Activated CD4-positive, alpha-beta memory T cell treated with anti-CD3 and anti-CD28 coated beads for 36 hours (primary cell): Measurements from ENCODE around the gene NEDD4L. TPM values are rescaled to one million over a fixed set of nuclear protein-coding genes. Genes with fewer than 3 reads are reported as not detected.

Experiments used
- CTCF ChIA-PET: fragments of 350-600 bp; sonication (Branson Sonifier 250); formaldehyde crosslinking; loops from one replicate; lab custom pipeline; 2021; ENCODE audit warnings: antibody characterized with exemption, inconsistent platforms; lab: Charles Lee
- POLR2A ChIA-PET: fragments of 350-600 bp; sonication (Branson Sonifier 250); formaldehyde crosslinking; loops from one replicate; lab custom pipeline; 2021; ENCODE audit warnings: antibody characterized with exemption; lab: Charles Lee
- DNase-seq: peaks from one replicate; pipeline ENCODE4 v3.0.0-alpha.2; 2020
- H3K27ac Mint-ChIP-seq: one replicate; pipeline ENCODE4 v1.8.0; 2021; ENCODE audit warnings: mixed read lengths
- H3K27me3 Mint-ChIP-seq: one replicate; pipeline ENCODE4 v1.8.0; 2021; ENCODE audit warnings: mixed read lengths
- H3K36me3 Mint-ChIP-seq: one replicate; pipeline ENCODE4 v1.8.0; 2021; ENCODE audit warnings: mixed read lengths
- H3K4me1 Mint-ChIP-seq: one replicate; pipeline ENCODE4 v1.8.0; 2021; ENCODE audit warnings: low read depth, mixed read lengths
- H3K4me3 Mint-ChIP-seq: one replicate; pipeline ENCODE4 v1.8.0; 2021; ENCODE audit warnings: mild to moderate bottlenecking, mixed read lengths
- H3K9me3 Mint-ChIP-seq: one replicate; pipeline ENCODE4 v1.8.0; 2021; ENCODE audit warnings: mixed read lengths
- intact Hi-C: fragments of 100-400 bp; cut with micrococcal nuclease; formaldehyde crosslinking; loops from one replicate; pipeline ENCODE4 v1.15.1; 2023
- total RNA-seq, 2 experiments: library from RNA; stranded (reverse); gene quantifications; one replicate each; pipeline ENCODE4 v1.2.3, GENCODE V29; 2021

Gene NEDD4L
- total RNA-seq, 2 experiments from 2014 or later = 3.4 to 3.8 TPM

- Mint-ChIP-seq H3K36me3 (no peaks in the 10 kb centered on the region), H3K4me1 (no peaks in the 10 kb centered on the region), H3K4me3 (no peak overlapping the region), H3K9me3 (no peaks in the 10 kb centered on the region), H3K27me3 (peaks cover 2% of the 10 kb centered on the region), H3K27ac (no peak overlapping the region)
- ChIA-PET CTCF (interaction anchor here (0.9 to 2.2 kb wide), 14 partner anchors 10 to 582 kb away, joined by 3 to 24 read pairs (median 5); no protein-coding TSS in a partner anchor), POLR2A (no interaction called here)
- intact Hi-C loops = loop anchor here (2.0 to 5.0 kb wide), 2 partner anchors 45 to 299 kb away; no protein-coding TSS in a partner anchor
- DNase-seq = no peak
Observed at GRCh38 chr18:58181988-58182387, 138.0 kb downstream of the NEDD4L start.

DNA sequence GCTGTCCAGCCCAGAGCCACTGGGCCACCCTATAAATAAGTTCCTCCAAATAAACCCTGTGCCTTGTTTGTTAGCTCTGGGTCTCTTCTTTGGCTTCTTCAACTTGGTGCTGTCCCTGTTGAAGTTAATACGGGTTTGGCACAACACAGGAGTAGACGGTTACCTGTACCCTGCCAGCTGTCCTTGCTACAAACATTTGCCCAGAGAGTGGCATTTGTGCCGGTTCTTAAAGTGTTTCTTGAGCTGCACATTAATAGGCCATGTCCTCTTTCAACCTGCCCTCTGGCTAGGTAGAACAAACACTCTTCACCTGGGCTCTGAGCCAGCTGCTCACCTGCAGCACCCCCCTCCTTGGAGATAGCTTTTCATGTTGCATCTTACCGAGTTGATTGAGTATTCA is 139.2 kb downstream of the NEDD4L start:
- no peak overlapping the region for H3K27ac Mint-ChIP-seq
- no peaks in the 10 kb centered on the region for H3K4me1 Mint-ChIP-seq
- DNase-seq = no peak
- intact Hi-C loops = loop anchor here (5.0 kb wide), 1 partner anchor 46 kb away; no protein-coding TSS in a partner anchor
- H3K36me3 Mint-ChIP-seq = no peaks in the 10 kb centered on the region
- CTCF ChIA-PET = interaction anchor here (0.7 kb wide), 1 partner anchor 302 kb away, joined by 3 read pairs; no protein-coding TSS in a partner anchor
- POLR2A ChIA-PET = no interaction called here
- H3K4me3 Mint-ChIP-seq = no peak overlapping the region
- peaks cover 2% of the 10 kb centered on the region for H3K27me3 Mint-ChIP-seq
- H3K9me3 Mint-ChIP-seq = no peaks in the 10 kb centered on the region

DNA sequence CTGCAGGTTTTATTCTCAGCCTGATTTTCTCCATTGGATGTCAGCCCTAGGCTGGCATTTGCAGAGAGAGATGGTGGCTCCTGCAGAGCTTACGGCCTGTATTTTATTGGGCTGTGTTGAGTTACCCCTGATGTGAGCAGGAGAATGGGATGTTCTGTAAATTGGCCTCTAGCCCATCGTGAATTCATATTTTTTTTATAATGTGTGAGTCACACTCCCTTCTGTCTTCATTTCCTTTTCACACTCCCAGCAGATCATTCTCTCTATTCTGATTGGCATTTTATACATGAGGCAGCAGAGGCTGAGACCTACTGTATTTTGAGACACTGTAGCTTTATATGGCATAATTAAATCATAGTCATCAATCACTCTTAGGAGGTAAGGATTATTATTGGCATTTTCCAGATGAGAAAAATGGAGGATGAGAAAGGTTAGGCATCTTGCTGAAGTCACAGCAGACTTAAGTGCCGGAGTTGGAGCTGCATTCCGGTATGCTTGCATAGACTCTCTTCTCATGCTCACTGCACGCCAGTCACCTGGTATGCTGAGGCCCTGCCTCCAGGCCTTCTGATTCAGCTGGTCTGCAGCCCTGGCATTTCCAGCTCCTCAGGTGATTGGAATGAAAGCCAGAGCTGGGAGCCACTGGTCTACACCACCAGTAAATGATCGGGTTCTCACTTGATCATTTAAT is 142.4 kb downstream of the NEDD4L start:
- H3K27ac Mint-ChIP-seq = no peak overlapping the region
- intact Hi-C loops = no loop called here
- no peaks in the 10 kb centered on the region for H3K9me3 Mint-ChIP-seq
- H3K36me3 Mint-ChIP-seq = no peaks in the 10 kb centered on the region
- H3K4me3 Mint-ChIP-seq = no peak overlapping the region
- POLR2A ChIA-PET = no interaction called here
- DNase-seq = no peak
- CTCF ChIA-PET = no interaction called here
- H3K27me3 Mint-ChIP-seq = peaks cover 3% of the 10 kb centered on the region
- no peaks in the 10 kb centered on the region for H3K4me1 Mint-ChIP-seq

DNA sequence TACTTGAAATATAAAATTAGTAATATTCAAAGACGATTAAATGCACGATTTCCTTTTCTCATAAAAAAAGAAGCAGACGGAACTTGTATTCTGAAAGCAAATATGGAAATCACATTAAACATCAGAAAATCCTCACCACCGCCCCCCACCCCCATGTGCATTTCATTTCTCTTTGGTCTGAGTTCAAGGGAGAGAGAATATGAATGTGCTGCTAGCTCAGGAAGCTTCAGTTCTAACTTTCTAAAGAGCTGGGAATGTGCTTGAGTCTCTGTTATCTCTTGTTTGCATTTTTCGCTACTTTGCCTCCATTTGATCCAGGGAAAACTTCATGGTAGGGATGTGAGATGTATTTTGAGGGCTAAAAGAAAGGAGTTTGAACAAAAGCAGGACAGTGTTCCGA is 143.6 kb downstream of the NEDD4L start:
- no peak overlapping the region for H3K4me3 Mint-ChIP-seq
- no peak for DNase-seq
- CTCF ChIA-PET = no interaction called here
- no peak overlapping the region for H3K27ac Mint-ChIP-seq
- intact Hi-C loops = no loop called here
- no peaks in the 10 kb centered on the region for H3K9me3 Mint-ChIP-seq
- H3K36me3 Mint-ChIP-seq = no peaks in the 10 kb centered on the region
- H3K4me1 Mint-ChIP-seq = no peaks in the 10 kb centered on the region
- POLR2A ChIA-PET = no interaction called here
- H3K27me3 Mint-ChIP-seq = peaks cover 3% of the 10 kb centered on the region

GRCh38 chr18:58188996-58189395 is 145.0 kb downstream of the NEDD4L start:
- DNase-seq = no peak
- H3K4me3 Mint-ChIP-seq = no peak overlapping the region
- no peaks in the 10 kb centered on the region for H3K36me3 Mint-ChIP-seq
- H3K4me1 Mint-ChIP-seq = no peaks in the 10 kb centered on the region
- ChIA-PET POLR2A (no interaction called here), CTCF (interaction anchor here (1.4 kb wide), 1 partner anchor 9 kb away, joined by 3 read pairs; no protein-coding TSS in a partner anchor)
- H3K27me3 Mint-ChIP-seq = peaks cover 5% of the 10 kb centered on the region
- intact Hi-C loops = no loop called here
- no peaks in the 10 kb centered on the region for H3K9me3 Mint-ChIP-seq
- no peak overlapping the region for H3K27ac Mint-ChIP-seq

- no peaks in the 10 kb centered on the region for H3K36me3 Mint-ChIP-seq
- no peaks in the 10 kb centered on the region for H3K9me3 Mint-ChIP-seq
- H3K4me1 Mint-ChIP-seq = peaks cover 15% of the 10 kb centered on the region
- POLR2A ChIA-PET = no interaction called here
- CTCF ChIA-PET = interaction anchor here (1.1 to 4.0 kb wide), 3 partner anchors 10 to 131 kb away, joined by 4 to 24 read pairs (median 4); no protein-coding TSS in a partner anchor
- no peak overlapping the region for H3K4me3 Mint-ChIP-seq
- no peak for DNase-seq
- H3K27ac Mint-ChIP-seq = no peak overlapping the region
- peaks cover 10% of the 10 kb centered on the region for H3K27me3 Mint-ChIP-seq
- intact Hi-C loops = no loop called here
Observed at GRCh38 chr18:58190842-58191530, 147.0 kb downstream of the NEDD4L start.

GRCh38 chr18:58191626-58192025 is 147.6 kb downstream of the NEDD4L start:
- intact Hi-C loops = no loop called here
- Mint-ChIP-seq H3K4me3 (no peak overlapping the region), H3K9me3 (no peaks in the 10 kb centered on the region)

GRCh38 chr18:58192519-58192918 is 148.5 kb downstream of the NEDD4L start:
- no peak for DNase-seq
- intact Hi-C loops = no loop called here
- Mint-ChIP-seq H3K9me3 (no peaks in the 10 kb centered on the region), H3K36me3 (no peaks in the 10 kb centered on the region), H3K27ac (no peak overlapping the region), H3K27me3 (peaks cover 17% of the 10 kb centered on the region), H3K4me1 (peaks cover 21% of the 10 kb centered on the region), H3K4me3 (no peak overlapping the region)
- POLR2A ChIA-PET = no interaction called here
- CTCF ChIA-PET = interaction anchor here (0.7 to 4.0 kb wide), 4 partner anchors 12 to 129 kb away, joined by 3 to 24 read pairs (median 4); no protein-coding TSS in a partner anchor

More at GRCh38 chr18:58191626-58192025, 147.6 kb downstream of the NEDD4L start:
- H3K27ac Mint-ChIP-seq = no peak overlapping the region
- POLR2A ChIA-PET = no interaction called here
- H3K36me3 Mint-ChIP-seq = no peaks in the 10 kb centered on the region
- DNase-seq = no peak
- peaks cover 12% of the 10 kb centered on the region for H3K27me3 Mint-ChIP-seq
- peaks cover 18% of the 10 kb centered on the region for H3K4me1 Mint-ChIP-seq
- CTCF ChIA-PET = interaction anchor here (1.1 to 4.0 kb wide), 3 partner anchors 11 to 130 kb away, joined by 4 to 24 read pairs (median 4); no protein-coding TSS in a partner anchor

DNA sequence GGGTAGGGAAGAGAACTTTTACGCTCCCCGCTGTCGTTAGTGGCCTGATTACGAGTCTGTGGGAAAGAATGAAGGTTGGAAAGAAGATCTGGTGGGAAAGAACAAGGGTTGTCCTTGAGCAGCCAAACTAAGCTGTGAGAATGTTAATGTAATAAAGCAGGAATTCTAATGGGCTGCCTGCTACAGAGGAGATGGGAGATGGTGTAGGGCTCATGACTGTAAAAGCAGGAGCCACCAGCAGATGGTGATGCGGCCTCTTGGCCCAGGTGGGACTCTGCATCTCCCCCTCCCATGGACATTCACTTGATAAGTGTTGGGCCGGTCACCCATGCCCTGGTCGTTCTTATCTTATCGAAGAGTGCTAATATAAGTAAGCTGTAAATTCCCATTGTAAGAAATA is 150.0 kb downstream of the NEDD4L start:
- no peaks in the 10 kb centered on the region for H3K36me3 Mint-ChIP-seq
- H3K4me1 Mint-ChIP-seq = peaks cover 21% of the 10 kb centered on the region
- peaks cover 17% of the 10 kb centered on the region for H3K27me3 Mint-ChIP-seq
- no peak overlapping the region for H3K27ac Mint-ChIP-seq
- intact Hi-C loops = no loop called here
- ChIA-PET CTCF (interaction anchor here (1.1 to 4.0 kb wide), 2 partner anchors 12 to 13 kb away, joined by 4 to 24 read pairs; no protein-coding TSS in a partner anchor), POLR2A (no interaction called here)
- no peak overlapping the region for H3K4me3 Mint-ChIP-seq
- no peak for DNase-seq
- no peaks in the 10 kb centered on the region for H3K9me3 Mint-ChIP-seq

DNA sequence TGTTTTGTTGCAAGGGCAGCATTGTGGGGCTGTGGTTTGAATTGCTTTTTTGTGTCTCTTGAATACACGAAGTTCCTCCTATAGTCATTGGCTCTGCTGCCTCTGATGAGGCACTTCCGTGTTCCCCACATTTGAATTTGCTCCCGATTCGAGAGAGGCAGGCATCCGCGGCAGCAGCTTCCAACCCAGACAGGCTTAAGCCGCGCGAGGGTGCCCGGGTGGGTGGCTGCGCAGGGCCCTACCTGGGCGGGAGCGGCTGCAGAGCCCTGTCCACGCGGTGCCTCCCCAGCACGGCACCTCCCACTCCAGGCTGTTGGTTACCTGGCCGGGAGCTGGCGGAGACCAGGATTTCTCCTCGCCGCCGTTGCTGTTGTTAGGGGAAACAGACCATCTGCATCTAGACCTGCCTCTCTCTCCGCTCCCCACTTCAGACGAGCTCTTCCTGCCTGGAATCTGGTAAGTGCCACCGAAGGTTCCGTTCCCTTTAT is 151.3 kb downstream of the NEDD4L start:
- Mint-ChIP-seq H3K36me3 (no peaks in the 10 kb centered on the region), H3K27ac (no peak overlapping the region), H3K9me3 (no peaks in the 10 kb centered on the region), H3K4me3 (peak overlapping the region; percentile 59), H3K27me3 (peaks cover 14% of the 10 kb centered on the region), H3K4me1 (peaks cover 21% of the 10 kb centered on the region)
- ChIA-PET POLR2A (no interaction called here), CTCF (no interaction called here)
- intact Hi-C loops = loop anchor here (5.0 kb wide), 1 partner anchor 127 kb away; no protein-coding TSS in a partner anchor
- DNase-seq = peak; percentile 24

- POLR2A ChIA-PET = no interaction called here
- H3K9me3 Mint-ChIP-seq = no peaks in the 10 kb centered on the region
- H3K27me3 Mint-ChIP-seq = peaks cover 14% of the 10 kb centered on the region
- CTCF ChIA-PET = no interaction called here
- H3K27ac Mint-ChIP-seq = no peak overlapping the region
- H3K4me3 Mint-ChIP-seq = no peak overlapping the region
- H3K36me3 Mint-ChIP-seq = no peaks in the 10 kb centered on the region
- intact Hi-C loops = loop anchor here (5.0 kb wide), 1 partner anchor 126 kb away; no protein-coding TSS in a partner anchor
- H3K4me1 Mint-ChIP-seq = peaks cover 21% of the 10 kb centered on the region
- DNase-seq = no peak
Observed at GRCh38 chr18:58196164-58196563, 152.1 kb downstream of the NEDD4L start.
